GM21515 (cell line): Measurements from ENCODE around the gene MFN2.

Source experiments
- ATAC-seq: cut with Tn5 transposase; IDR thresholded peaks from one replicate; pipeline ENCODE4 v1.9.1; 2021; ENCODE audit not compliant: unreplicated experiment

Gene MFN2

GRCh38 chr1:11960276-11960675 is 20.0 kb upstream of the MFN2 start:
- ATAC-seq, result no peak

GRCh38 chr1:11960715-11961114 is 19.5 kb upstream of the MFN2 start:
- ATAC-seq, result no peak

GRCh38 chr1:11961230-11961629 is 19.0 kb upstream of the MFN2 start:
- ATAC-seq, result no peak

GRCh38 chr1:11963622-11964021 is 16.6 kb upstream of the MFN2 start:
- ATAC-seq, result no peak

- ATAC-seq, result no peak
Observed at GRCh38 chr1:11964656-11965055, 15.6 kb upstream of the MFN2 start.

GRCh38 chr1:11967028-11967547 is 13.2 kb upstream of the MFN2 start:
- ATAC-seq, result no peak

GRCh38 chr1:11970441-11971185 is 9.6 kb upstream of the MFN2 start:
- ATAC-seq, result no peak

GRCh38 chr1:11977625-11978024 is 2.6 kb upstream of the MFN2 start:
- no peak for ATAC-seq

- no peak for ATAC-seq
Observed at GRCh38 chr1:11978301-11978700, 1.9 kb upstream of the MFN2 start.

GRCh38 chr1:11979028-11979850 is 1.0 kb upstream of the MFN2 start:
- ATAC-seq, result no peak

- no peak for ATAC-seq
Observed at GRCh38 chr1:11980676-11980972, 380 bp downstream of the MFN2 start.

GRCh38 chr1:11981378-11982009 is 1.2 kb downstream of the MFN2 start:
- no peak for ATAC-seq

- no peak for ATAC-seq
Observed at GRCh38 chr1:11982010-11982392, 1.8 kb downstream of the MFN2 start.

- ATAC-seq, result no peak
Observed at GRCh38 chr1:11984121-11984520, 3.9 kb downstream of the MFN2 start.

- ATAC-seq, result no peak
Observed at GRCh38 chr1:11984576-11984975, 4.3 kb downstream of the MFN2 start.

GRCh38 chr1:11985171-11985570 is 4.9 kb downstream of the MFN2 start:
- no peak for ATAC-seq

- no peak for ATAC-seq
Observed at GRCh38 chr1:11985851-11986250, 5.6 kb downstream of the MFN2 start.

GRCh38 chr1:11989669-11990068 is 9.4 kb downstream of the MFN2 start:
- no peak for ATAC-seq

- ATAC-seq, result no peak
Observed at GRCh38 chr1:11990303-11991032, 10.2 kb downstream of the MFN2 start.

GRCh38 chr1:11991969-11992676 is 11.9 kb downstream of the MFN2 start:
- no peak for ATAC-seq
